ENCODE results near the gene UBXN1.

UBXN1 gene

GRCh38 chr11:62645946-62646824 is 32.7 kb downstream of the UBXN1 start, which contains the start of gene GANAB:
TSS of gene GANAB (minus strand) at chr11:62646613. CDS start at chr11:62646599, 14 bp downstream.
- DNase-seq (ENCODE audit: low spot score) = peak; percentile 98

- no peak for DNase-seq (ENCODE audit: low spot score)
Measured at GRCh38 chr11:62645671-62645945, 33.3 kb downstream of the UBXN1 start.

- no peak for DNase-seq (ENCODE audit: low spot score)
Measured at GRCh38 chr11:62644220-62644619, 34.7 kb downstream of the UBXN1 start.

DNA sequence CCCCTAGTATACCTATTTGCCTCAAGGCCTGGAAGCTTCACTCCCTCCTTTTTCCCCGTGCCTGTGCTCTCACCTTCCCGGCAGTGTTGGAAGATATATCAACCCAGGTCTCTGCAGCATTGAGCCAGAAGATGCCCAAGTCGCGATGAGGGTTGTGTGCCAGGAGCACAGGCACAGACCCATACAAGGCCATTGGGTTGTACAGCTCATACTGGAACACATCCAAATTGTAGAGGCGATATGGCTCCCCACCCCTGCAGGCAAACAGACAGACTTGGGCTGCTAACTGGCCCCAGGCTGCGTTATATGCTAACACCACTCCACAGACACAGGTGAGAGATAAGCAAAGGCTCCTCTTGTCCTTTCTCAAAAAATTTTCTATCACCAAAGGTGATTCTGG is 46.4 kb downstream of the UBXN1 start:
- DNase-seq (ENCODE audit: low spot score) = no peak

GRCh38 chr11:62627713-62628112 is 51.2 kb downstream of the UBXN1 start:
- DNase-seq (ENCODE audit: low spot score) = no peak

Measured in kidney capillary endothelial cell (primary cell).